Measurements from ENCODE around the gene RSPRY1.
A peak's percentile ranks its signal among the peaks of the same experiment; 100 is the strongest.

Gene RSPRY1

DNA sequence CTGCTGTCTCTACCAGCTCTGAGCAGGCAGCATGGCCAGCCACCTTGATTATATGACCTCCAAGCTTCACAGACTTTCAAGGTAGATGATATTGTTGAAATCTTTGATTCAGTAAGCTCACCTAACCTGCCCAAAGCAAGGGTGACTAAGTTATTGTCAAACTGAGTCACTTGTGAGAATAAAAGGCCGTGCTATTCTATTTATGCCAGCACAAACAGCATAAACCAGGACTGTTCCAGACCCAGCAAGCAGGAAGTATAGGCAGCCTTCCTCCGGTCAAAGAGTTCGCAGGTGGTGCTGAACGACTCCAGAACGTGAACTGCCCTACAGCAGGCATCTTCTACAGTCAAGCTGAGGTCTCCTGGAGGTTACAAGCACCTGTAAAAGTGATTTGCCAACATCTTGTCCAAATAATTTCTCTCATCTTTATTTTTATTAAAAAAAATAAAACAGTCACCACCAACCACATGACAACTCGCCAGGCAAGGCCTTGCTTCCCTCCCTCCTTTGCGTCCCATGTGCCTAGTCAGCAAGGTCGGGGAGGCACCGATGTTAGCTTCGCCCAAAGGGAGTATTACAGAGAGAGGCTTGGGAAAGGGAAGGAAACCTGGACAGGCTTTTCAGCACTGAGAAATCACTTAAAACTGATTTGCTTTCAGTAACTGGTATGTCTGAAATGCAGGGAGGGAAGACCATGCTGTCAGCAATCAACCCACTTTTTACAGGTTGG lies 69.7 kb downstream of the RSPRY1 start:
- Histone ChIP-seq H3K27me3 (no peaks in the 10 kb centered on the region), H3K27ac (no peak overlapping the region), H3K36me3 (peaks cover 30 to 54% (median 37%) of the 10 kb centered on the region in 11 experiments), H3K9ac (no peak overlapping the region), H4K20me1 (no peaks in the 10 kb centered on the region; a peak in 1 of 22 replicates), H3K4me1 (peaks cover 13 to 22% (median 19%) of the 10 kb centered on the region in 10 experiments), H3K9me3 (replicated peaks in 1 of 11) (peaks cover 0 to 23% (median 19%) of the 10 kb centered on the region in 11 experiments; a peak in 21 of 22 replicates), H3K4me2 (no peak overlapping the region), H3K4me3 (no peak overlapping the region)
- no peak for TF ChIP-seq Cebpa-rat (IDR thresholded peaks at IDR 0.05)

DNA sequence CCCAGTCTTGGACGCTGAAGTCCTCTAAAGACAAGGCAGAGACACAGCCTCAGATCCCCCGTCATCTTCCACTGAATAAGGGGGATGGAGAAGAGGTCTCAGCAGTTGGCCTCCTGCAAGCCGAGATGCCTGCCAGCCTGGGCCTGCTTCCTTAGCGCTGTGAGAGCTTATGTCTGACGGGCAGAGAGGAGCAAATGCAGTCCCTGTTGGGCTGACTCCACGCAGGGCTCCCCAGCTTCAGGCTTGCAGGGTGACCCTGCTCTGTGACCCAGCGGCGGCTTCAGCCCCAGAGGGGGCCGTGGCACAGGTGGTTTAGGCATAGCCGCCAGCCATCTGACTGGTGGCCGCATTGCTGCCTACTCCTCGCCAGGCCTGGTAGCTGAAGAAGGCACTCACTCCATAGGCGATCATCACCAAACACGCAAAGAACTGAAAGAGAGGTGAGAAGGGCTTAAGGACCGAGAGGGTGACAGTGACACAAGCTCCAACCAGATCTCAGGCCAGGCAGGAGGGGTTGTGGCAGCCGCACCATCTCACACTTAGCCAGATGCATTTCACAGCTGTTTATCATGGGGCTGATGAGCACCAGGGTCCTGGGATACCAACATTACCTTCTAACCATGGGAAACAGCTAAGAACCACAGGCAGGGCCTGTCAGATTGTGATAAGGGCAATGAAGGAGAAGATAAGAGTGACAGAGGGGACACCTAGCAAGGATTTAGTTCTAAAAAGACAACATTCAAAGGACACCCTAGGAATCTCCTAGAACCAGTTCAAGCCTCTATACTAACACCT lies 70.7 kb downstream of the RSPRY1 start:
- H4K20me1 ChIP-seq = no peaks in the 10 kb centered on the region; a peak in 1 of 22 replicates
- H3K9me3 ChIP-seq (replicated peaks in 1 of 11) = peaks cover 0 to 14% (median 11%) of the 10 kb centered on the region in 11 experiments; a peak in 21 of 22 replicates
- H3K36me3 ChIP-seq = peaks cover 21 to 44% (median 28%) of the 10 kb centered on the region in 11 experiments
- no peak overlapping the region for H3K9ac ChIP-seq
- no peaks in the 10 kb centered on the region for H3K27me3 ChIP-seq
- H3K27ac ChIP-seq = no peak overlapping the region
- no peak overlapping the region for H3K4me3 ChIP-seq
- H3K4me2 ChIP-seq = no peak overlapping the region
- H3K4me1 ChIP-seq = peaks cover 13 to 23% (median 20%) of the 10 kb centered on the region in 10 experiments
- no peak for TF ChIP-seq Cebpa-rat (IDR thresholded peaks at IDR 0.05)

DNA sequence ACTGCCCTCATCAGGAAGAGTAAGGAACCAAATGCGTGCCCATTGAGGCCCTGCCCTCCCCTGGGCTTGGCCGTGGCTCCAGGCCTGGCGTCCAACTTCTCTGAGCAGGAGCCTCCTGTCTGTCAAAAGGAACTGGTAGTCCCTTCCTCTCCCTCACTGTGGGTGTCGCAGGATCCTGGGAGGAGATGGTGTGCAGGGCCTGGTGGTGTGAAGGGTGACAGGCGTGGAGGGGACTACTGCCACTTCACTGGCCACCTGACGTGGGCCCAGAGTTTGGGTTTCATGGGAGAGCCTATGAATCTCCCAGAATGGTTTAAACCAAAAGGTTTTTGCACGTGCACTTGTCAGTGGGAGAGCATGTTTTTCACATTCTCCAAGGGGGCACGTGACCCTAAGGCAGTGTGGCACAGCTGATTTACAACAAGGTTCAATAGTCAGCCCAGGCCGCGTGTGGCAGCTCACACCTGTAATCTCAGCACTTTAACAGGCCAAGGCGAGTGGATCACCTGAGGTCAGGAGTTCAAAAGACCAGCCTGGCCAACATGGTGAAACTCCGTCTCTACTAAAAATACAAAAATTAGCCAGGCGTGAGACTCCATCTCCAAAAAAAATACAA lies 71.4 kb downstream of the RSPRY1 start:
- Histone ChIP-seq H3K4me3 (no peak overlapping the region), H3K36me3 (peaks cover 13 to 37% (median 20%) of the 10 kb centered on the region in 11 experiments), H4K20me1 (no peaks in the 10 kb centered on the region; a peak in 1 of 22 replicates), H3K27me3 (no peaks in the 10 kb centered on the region), H3K4me1 (peaks cover 13 to 23% (median 20%) of the 10 kb centered on the region in 10 experiments), H3K27ac (no peak overlapping the region), H3K4me2 (no peak overlapping the region), H3K9ac (no peak overlapping the region), H3K9me3 (replicated peaks in 1 of 11) (peaks cover 0 to 7% (median 3%) of the 10 kb centered on the region in 11 experiments; a peak in 18 of 22 replicates)
- no peak for TF ChIP-seq Cebpa-rat (IDR thresholded peaks at IDR 0.05)

GRCh38 chr16:57258226-57258909 lies 72.2 kb downstream of the RSPRY1 start:
- H3K27me3 ChIP-seq = no peaks in the 10 kb centered on the region
- no peak overlapping the region for H3K9ac ChIP-seq
- H3K4me1 ChIP-seq = peaks cover 13 to 23% (median 20%) of the 10 kb centered on the region in 10 experiments
- H3K4me2 ChIP-seq = peak overlapping the region in 2 of 11 experiments; percentile 69 to 83; a peak in 1 of 22 replicates
- H4K20me1 ChIP-seq = no peaks in the 10 kb centered on the region; a peak in 1 of 22 replicates
- no peak for TF ChIP-seq Cebpa-rat (IDR thresholded peaks at IDR 0.05)
- H3K27ac ChIP-seq = no peak overlapping the region
- H3K36me3 ChIP-seq = peaks cover 6 to 29% (median 12%) of the 10 kb centered on the region in 11 experiments; a peak in 17 of 22 replicates
- H3K9me3 ChIP-seq (replicated peaks in 1 of 11) = no peaks in the 10 kb centered on the region
- no peak overlapping the region for H3K4me3 ChIP-seq

- no peaks in the 10 kb centered on the region for H3K9me3 ChIP-seq (replicated peaks in 1 of 11)
- H4K20me1 ChIP-seq = no peaks in the 10 kb centered on the region; a peak in 1 of 22 replicates
- TF ChIP-seq Cebpa-rat (IDR thresholded peaks at IDR 0.05) = no peak
- no peak overlapping the region for H3K9ac ChIP-seq
- H3K36me3 ChIP-seq = peaks cover 0 to 22% (median 7%) of the 10 kb centered on the region in 11 experiments; a peak in 13 of 22 replicates
- H3K4me3 ChIP-seq = no peak overlapping the region
- H3K4me1 ChIP-seq = peaks cover 15 to 24% (median 21%) of the 10 kb centered on the region in 10 experiments
- H3K4me2 ChIP-seq = peak overlapping the region in 9 of 11 experiments; percentile 0 to 97 (median 83); a peak in 12 of 22 replicates
- H3K27me3 ChIP-seq = no peaks in the 10 kb centered on the region
- no peak overlapping the region for H3K27ac ChIP-seq
These were observed 72.9 kb downstream of the RSPRY1 start for GRCh38 chr16:57258910-57259475.

DNA sequence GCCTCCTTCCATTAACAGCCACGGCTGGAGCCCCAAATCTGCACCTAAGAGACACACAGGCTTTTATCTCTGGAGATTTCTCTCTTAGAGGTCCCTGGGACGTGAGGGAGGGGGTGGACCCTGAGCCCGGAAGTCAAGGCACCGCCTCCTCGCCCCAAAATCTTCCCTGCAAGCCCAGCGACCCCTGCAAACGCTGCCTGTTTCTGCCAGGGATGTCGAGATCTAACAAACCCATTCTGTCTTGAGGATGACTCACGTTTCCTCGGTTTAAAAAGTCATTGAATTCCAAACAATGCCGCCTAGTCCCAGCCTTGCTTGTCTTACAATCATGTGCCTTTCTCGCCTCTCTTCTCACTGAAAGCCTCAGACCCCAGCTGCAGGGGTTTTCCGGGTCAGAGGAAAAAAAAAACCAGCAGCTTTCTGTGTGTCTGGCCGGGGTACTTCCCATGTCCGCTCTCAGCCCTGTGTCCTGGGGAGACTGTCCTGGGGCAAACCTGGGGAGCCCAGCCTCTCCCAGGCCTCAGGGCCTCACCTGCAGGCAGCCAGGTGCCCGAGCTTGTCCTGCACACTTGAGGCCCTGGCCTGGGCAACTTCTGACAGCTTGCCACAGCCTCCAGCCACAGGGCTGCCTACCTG lies 74.3 kb downstream of the RSPRY1 start:
- Histone ChIP-seq H3K36me3 (peaks cover 0 to 12% (median 0%) of the 10 kb centered on the region in 11 experiments; a peak in 4 of 22 replicates), H3K27me3 (no peaks in the 10 kb centered on the region), H3K4me1 (peaks cover 18 to 31% (median 24%) of the 10 kb centered on the region in 10 experiments), H3K4me2 (peak overlapping the region; percentile 63 to 97 (median 83)), H3K27ac (peak overlapping the region in 9 of 11 experiments; percentile 32 to 70 (median 56); a peak in 17 of 22 replicates), H3K9me3 (replicated peaks in 1 of 11) (no peaks in the 10 kb centered on the region), H3K9ac (peak overlapping the region; percentile 19 to 62 (median 51); a peak in 18 of 22 replicates), H3K4me3 (peak overlapping the region in 4 of 10 experiments; percentile 9 to 44 (median 15); a peak in 2 of 20 replicates), H4K20me1 (no peaks in the 10 kb centered on the region; a peak in 1 of 22 replicates)
- no peak for TF ChIP-seq Cebpa-rat (IDR thresholded peaks at IDR 0.05)

GRCh38 chr16:57261806-57262205 lies 75.7 kb downstream of the RSPRY1 start:
- no peaks in the 10 kb centered on the region for H3K9me3 ChIP-seq (replicated peaks in 1 of 11)
- H4K20me1 ChIP-seq = no peaks in the 10 kb centered on the region
- H3K4me3 ChIP-seq = no peak overlapping the region
- no peak overlapping the region for H3K4me2 ChIP-seq
- no peak for TF ChIP-seq Cebpa-rat (IDR thresholded peaks at IDR 0.05)
- peaks cover 25 to 42% (median 31%) of the 10 kb centered on the region in 10 experiments for H3K4me1 ChIP-seq
- H3K27me3 ChIP-seq = no peaks in the 10 kb centered on the region
- H3K9ac ChIP-seq = no peak overlapping the region
- no peaks in the 10 kb centered on the region for H3K36me3 ChIP-seq
- no peak overlapping the region for H3K27ac ChIP-seq

All from BLaER1 treated with 17β-estradiol and CSF1 and Interleukin-3, amounts not matched to agents 10 nM and 100 nM (cell line).